ENCODE data around the gene F11R.

DNA sequence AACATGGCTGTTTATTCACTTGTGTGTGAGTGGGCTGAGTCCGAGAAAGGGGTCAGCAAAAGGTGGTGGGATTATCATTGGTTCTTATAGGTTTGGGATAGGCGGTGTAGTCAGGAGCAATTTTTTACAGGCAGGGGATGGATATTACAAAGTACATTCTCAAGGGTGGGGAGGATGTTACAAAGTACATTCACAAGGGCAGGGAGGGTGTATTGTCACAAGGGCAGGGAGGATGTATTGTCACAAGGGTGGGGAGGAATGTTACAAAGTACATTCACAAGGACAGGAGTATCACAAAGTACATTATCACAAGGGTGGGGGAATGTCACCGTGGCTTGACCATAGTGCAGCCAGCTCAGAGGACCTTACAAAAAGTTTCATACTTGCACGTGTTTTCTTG, 35.2 kb downstream of the F11R start:
- no peak for TF ChIP-seq CTCF (IDR thresholded peaks at IDR 0.05)
- TF ChIP-seq POLR2A (IDR thresholded peaks at IDR 0.05), result no peak
